GM21723 (cell line): ENCODE results near the gene CERS6.
"Not testable (repeated sequence)": the region's sequence is repeated elsewhere in the genome, so short reads cannot be mapped to it uniquely, and the experiment has no call there.

Source experiments
- ATAC-seq: cut with Tn5 transposase; IDR thresholded peaks from one replicate; pipeline ENCODE4 v1.9.1; 2021; ENCODE audit warnings: mild to moderate bottlenecking, moderate library complexity; ENCODE audit not compliant: unreplicated experiment

CERS6 gene

DNA sequence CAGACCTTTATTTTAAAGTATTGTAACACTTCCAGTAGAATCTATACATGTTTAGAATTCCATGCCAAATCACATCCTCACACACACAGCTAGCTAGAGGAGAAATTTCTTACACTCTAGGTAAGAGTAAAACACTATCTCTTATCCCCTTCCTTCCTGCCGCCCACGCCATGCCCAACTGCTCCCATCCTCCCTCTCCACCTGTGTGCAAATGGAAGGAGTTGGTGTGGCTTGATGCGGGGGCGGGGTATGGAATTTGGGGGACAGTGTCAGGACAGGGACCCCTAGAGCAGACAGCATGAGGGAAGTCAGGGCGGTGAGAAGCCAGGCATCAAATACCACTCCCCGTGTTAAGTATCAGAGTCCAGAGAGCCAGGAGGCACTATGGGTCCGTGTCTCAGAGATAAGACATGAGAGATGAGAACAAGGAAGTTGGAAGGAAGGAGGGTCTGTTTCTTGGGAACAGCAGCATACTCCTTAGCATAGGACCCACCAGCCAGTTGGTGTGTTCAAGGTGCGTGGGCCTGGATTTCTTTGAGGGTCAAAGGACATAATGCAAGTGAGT lies 297.8 kb downstream of the CERS6 start:
- no peak for ATAC-seq

DNA sequence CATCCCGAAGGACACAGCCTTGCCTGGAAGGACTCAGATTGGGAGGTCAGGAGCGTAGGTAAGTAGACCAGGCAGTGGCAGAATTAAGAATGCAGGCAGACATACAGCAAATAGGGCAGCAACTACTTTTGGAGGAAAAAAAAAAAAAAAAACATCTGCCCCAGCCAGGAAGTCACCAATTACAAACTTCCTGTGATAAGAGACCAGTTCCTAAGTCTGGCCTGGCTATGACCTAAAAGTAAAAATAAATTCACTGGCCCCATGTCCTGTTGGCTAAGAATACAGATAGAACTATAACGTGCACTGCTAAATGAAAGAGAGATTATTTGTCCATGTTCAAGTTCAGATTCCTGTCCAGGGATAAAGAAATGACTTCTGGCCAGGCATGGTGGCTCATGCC lies 301.2 kb downstream of the CERS6 start:
- ATAC-seq = no peak

DNA sequence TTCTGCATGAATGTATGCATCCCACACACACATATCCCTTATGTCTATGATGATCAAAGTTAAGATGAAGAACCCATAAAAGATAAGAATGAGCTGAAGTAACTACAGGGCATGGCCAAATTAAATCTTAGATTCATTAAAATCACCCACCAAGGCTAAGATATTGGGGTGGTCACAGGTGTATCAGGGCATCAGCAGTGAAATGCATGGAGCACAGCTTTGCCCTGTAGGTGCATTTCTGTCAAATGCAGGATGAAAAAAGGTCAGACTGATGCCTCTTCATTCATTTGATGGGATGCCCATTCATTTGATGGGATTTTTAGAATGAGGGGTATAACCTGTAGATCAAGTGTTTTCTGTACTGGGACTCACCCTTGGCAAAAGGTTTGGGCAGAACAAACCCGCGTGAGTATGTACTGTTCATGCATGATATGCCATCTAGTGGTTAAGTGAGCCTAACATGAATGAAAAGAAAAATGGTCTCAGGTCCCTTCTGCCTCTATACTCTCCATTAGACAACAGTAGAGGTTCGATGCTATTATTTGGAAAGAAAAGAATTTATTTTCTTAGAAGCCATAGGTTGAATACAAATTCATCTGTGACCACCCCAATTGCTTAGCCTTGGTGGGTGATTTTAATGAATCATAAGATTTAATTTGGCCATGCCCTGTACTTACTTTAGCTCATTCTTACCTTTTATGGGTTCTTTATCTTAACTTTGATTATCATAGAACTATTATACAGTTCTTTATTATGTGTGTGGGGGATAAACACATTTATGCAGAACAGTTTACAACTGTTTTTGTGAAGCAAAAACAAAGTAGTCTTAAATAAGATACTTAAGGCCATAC lies 303.1 kb downstream of the CERS6 start:
- peak; percentile 75 for ATAC-seq

DNA sequence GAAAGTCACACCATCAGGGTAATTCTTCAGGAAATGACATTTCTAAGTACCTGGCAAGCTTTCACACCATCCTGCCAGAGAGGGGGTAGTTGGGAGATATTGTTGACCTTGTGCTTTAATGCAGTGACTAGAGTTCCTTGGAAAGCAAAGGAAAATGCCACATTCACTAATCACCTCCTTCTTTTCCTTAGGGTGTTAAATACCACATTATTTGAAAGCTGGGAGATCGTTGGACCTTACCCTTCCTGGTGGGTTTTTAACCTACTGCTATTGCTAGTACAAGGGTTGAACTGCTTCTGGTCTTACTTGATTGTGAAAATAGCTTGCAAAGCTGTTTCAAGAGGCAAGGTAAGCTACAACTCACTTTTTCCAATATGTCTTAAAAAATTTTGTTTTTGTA lies 309.3 kb downstream of the CERS6 start:
- no peak for ATAC-seq

DNA sequence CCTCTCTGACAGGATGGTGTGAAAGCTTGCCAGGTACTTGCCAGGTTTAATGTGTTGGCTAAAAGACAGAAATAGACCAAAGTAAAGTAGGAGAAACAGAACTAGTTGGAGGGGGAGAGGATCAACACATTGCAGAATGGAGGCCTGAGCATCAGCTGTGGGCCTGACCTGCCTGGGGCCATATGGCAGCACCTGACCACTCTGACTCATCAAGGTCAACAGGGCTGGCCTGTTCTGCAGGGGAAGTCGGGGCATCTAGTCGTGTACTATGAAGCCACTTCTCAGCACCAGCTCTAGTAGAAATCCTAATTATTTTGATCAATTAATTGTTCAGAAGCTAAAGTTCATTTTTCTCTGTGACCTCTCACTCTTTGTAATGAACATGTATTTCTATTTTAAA lies 310.5 kb downstream of the CERS6 start:
- no peak for ATAC-seq

DNA sequence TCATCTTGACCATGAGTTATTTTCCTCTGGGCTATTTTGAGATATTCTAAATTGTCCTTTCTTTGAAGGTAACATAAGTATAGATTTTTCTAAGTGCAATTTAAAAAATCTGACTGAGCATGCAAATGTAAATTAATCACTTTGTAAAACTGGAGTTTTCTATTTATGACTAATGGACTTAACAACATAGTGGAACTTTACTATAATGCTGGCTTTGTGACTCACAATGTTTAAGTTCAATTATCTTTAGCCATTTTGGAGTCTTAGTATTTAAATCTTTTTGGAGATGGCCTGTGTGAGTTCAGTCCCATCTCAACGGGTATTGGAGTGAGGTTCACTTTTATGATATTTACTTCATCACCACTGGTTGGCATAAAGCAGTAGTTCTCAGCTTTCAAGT lies 311.2 kb downstream of the CERS6 start:
- ATAC-seq = no peak

DNA sequence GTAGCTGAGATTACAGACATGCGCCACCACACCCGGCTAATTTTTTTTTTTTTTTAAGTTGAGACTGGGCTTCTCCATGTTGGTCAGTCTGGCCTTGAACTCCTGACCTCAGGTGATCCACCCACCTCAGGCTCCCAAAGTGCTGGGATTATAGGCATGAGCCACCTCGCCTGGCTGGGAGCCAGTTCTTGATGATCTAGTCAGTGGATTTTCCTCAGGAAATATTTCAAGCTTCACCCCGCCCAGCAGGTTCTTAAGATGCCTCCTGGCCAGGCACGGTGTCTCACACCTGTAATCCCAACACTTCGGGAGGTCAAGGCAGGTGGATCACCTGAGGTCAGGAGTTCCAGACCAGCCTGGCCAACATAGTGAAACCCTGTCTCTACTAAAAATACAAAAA lies 312.3 kb downstream of the CERS6 start:
- not testable (repeated sequence) for ATAC-seq

DNA sequence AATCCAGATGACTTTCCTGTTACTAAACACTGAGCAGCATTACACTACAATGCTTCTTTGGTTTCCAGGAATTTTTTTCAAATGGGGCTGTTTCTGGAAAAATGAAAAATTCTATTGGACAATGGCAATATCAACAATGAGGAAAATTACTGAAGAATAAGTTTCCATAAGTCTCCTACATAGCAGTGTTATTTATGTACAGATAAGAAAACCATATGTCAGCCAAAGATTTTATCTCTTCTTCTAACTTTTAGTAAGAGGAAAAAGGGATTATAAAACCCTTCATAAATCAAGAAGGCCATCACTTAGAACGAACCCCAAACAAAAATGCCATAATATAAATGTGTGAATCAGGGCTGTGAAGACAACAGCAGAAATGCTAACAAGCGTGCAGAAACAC lies 314.7 kb downstream of the CERS6 start:
- no peak for ATAC-seq

DNA sequence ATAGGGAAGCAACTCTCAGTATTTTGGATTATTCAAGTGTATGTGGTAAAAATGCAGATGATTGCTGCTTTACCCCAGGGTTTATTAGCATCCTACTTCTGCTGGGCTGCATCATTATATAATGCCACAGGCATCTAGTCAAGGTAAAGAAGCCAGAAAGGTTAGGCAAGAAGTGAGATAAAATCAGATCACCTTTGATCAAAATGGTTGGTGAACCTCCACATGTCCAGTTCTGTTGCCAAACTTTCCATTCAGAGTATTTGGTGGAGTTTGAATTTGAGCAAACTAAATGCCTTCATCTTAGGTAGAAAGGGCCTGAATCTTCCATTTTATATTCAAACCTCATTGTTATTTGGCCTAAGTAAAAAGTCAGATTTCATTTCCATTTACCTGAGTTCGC lies 316.6 kb downstream of the CERS6 start:
- no peak for ATAC-seq

DNA sequence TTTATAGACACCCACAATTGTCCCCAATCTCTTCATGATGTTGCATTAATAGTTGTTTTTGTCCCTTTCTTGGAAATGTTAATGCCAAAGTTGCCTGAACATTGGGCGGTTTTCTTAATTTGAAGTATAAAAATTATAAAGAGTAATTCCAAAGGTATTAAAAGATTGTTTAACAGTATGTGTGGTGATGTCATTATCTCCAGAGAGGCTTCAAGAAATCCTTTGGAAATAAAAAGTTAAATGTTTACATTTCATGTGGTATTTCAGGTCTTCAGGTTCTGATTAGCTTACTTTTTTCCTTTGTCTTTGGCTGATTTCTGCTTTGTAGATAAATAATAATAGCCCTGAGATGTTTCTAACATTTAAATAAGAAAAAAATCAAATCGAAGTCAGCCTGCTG lies 317.1 kb downstream of the CERS6 start:
- ATAC-seq = no peak

DNA sequence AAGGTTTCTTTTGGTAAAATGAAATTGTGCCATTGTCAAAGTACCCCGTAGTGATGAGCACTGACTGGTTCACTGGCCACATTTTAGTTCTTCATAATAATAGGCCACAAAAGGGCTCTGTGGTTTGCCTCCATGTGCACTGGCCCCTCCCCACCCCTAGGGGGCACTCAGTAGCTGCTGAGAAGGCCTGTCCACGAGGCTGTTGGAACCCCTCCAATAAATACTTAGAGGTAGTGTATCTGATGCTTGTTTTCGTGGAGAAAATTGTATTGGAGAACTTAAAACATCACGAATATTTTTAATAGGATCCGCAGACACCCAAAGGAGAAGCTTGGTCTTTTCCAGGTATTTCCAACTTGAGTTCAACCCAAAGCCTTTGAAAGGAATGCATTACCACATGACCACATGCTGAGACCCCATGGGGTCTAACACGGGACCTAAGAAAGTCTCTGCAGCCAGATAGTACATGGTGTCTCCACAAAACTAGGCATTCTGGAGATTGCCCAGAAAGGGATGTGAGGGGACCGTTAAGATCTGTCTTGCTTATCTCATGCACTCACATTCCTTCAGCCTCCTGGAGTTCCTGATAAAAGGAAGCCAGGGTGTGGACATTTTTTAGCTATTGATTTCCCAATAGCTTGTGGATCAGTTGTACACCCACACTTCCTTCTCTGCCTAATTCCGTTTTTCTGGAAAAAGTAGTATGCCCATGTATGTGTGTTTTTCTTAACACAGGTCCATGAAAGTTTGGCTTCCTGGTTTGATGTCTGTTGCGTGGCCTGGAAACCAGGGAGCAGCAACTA lies 317.8 kb downstream of the CERS6 start:
- no peak for ATAC-seq

DNA sequence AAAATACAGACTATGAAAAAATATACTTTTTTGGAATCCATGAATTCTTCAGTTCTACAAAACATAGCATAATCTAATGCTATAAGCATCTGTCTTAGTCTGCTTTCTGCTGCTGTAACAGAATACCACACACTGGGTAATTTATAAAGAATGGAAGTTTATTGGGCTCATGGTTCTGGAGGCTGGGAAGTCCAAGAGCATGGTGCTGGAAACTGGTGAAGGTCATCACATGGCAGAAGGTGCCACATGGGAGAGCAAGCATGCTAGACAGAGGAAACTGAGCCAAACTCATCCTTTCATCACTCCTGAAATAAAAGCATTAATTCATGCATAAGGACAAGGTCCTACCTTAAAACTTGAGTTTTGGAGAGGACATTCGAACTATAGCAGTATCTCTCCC lies 319.8 kb downstream of the CERS6 start:
- ATAC-seq = no peak

DNA sequence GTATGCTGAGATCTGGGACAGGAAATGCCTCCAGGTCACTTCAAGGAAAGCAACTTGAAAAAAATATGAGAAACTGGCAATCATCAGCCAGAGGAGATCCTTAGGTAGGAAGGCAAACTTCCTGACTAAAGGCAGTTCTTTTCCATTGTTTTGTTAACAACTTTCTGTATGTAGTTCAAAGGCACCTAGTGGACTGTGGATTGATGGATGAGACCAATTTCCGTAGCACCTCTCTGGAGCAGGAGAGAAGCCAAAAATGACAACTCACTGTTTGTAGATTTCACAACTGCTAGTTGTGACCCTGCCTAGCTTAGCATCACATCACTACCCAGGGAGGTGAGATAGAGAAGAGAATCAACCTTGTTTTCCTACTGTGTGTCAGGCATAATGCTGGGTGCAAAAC lies 324.6 kb downstream of the CERS6 start:
- ATAC-seq = no peak

DNA sequence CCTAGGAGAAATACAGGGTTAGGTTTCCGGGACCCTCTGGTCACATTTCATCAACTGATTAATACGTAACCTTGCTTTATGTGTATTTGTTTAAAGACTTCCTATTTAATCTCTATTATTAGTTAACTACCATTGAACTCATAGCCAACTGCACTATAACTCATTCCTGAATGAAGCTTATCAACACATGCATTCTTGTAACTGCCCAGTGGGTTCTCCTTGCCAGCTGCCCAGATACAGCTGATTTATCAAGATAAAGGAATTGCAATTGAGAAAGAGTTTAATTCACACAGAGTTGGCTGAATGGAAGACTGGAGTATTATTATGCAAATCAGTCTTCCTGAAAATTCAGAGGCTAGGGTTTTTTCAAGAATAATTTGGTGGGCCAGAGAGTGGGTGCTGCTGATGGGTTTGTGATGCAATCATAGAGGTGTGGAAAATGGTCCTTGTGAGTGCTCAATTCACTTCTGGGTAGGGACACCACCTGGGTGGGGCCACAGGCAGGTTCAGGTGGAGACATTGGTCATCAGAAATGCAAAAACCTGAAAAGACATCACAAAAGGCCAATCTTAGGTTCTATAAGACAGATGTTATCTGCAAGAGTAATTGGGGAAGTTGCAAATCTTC lies 325.2 kb downstream of the CERS6 start:
- no peak for ATAC-seq

DNA sequence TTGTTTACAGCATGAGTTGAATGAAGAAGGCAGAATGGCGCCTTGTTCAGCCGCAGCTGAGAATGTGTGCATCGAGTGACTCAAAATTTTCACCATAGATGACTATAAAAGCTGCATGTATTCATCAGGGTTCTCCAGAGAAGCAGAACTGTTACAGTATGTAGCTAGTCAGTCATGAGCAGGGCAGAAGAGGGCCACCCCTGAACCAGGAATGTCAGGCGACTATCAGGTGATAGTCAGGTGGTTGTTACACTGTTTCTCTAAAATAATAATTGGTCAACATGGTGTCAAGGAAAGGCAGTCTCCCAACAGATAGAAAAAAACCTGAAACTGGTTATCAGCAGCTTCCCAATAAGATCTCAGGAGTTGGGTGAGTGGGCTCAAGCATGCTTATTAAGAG lies 326.2 kb downstream of the CERS6 start:
- no peak for ATAC-seq

DNA sequence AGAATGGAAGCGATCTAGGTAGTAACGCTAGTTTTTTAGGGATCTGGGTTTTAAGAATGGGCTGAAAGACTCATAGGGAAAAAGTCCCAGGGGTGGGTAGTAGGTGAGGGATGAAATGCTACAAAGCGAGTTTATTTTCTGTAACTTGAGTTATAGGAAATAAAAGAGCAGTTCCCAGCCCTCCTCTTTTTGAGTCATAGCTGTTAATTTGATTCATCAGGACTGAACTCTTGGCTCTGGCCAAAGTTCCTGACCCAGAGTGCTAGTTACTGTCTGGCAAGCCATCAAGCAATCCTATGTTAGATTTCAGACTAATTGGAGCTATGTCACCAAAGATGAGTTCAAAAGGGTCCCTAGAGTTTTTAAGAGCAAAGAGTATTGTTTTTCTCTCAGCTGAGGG lies 328.9 kb downstream of the CERS6 start:
- ATAC-seq = no peak

DNA sequence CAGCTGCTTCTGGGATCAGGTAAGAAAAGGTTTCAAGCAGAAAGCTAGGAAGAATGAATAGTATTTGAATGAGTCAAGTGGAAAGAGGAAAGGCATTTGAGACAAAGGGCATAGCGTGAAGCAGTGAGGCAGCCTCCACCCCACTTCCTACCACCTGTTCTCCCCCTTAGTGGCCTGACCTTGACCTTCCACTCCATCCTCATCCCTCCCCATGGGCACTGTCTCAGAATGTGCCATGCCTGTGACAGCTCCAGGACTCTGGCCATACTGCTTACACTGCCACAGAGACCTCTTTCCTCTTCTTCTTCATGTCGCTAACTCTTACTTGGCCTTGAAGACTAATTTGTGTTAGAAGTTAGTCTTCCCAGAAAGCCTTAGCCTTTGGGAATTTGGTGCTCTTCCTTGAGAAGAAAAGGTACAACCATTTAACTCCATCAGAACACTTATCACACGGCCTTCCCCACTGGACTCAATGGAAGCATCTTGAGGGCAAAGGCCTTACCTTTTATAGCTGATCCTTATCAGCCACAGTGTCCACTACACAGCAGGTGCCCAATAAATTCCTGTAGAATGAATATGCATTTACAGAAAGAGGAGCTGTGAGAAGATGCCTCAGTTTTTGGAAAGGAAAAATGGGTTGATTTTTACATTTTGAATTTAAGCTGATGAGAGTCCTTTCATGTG lies 331.2 kb downstream of the CERS6 start:
- no peak for ATAC-seq

DNA sequence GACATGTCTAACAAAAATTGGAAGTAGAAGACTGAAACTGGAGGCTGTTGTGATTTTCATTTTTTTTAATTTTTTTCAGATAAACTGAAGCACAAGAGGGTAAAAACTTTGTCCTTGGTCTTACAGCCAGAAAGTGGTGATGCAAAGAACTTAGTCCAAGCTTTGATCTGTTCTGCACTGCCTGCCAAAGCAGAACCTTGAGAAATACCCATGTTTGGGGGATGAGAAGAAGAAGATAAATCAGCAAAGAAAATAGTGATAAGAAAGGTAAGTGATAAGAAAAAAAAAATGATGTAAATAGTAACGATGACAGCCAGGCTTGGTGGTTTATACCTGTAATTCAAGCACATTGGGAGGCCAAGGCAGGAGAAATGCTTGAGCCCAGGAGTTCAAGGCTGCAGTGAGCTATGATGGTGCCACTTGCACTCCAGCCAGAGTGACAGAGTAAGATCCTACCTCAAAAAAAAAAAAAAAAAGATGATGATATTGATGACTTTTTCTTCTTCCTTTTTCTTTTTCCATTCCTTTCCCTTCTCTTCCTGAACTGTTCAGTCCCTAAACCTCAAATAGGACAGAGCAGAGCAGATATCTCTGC lies 331.8 kb downstream of the CERS6 start:
- ATAC-seq = no peak

DNA sequence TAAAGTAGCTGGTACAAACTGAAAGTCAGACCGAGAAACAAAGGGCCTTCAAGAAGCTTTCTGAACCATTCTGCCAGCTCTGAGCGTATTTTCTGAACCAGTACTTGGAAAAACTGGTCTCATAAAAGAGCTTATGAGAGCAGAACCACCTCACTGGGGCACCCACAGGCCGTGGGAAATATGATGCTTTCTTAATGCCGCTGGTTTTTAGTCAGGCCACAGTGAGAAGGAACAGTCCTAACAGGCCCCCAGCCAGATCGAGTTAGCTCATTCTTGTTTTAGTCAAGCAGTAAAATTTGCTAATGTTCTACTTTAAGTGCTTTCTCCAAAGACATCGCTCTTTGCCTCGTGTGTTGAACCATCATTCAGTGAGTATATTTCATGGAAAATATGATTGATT lies 333.7 kb downstream of the CERS6 start:
- no peak for ATAC-seq

DNA sequence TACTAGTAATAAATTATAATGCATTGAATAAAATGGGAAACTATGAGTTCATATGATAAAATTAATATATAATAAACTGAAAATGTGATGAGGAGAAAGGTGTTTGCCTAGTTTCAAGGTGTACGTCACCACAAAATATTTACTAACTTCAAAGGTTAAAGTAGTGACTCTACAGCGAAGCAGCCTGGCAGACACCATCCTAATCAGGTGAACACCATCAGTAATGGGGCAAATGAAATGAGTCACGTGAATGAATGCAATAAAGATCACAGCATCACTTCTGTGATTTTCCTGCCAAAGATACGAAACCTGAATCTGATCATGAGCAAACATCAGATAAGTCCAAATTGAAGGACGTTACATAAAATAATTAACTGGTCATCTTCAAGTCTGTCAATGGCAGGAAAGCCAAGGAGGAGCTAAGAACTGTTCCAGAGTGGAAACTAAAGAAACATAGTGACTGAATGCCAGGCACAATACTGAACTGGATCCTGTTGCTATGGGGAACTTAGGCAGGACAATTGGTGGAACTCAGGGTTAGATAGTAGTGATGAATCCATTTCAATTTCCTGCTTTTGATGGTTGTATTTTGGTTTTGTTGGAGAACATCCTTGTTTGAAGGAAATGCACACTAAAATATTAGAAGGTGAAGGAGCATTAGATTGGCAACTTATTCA lies 334.3 kb downstream of the CERS6 start:
- ATAC-seq = no peak
